Vagina (tissue), 2 donors: Measurements from ENCODE around the gene SYNGR2. TPM values are rescaled to one million over a fixed set of nuclear protein-coding genes. Genes with fewer than 3 reads are reported as not detected.

Source experiments
- DNase-seq, 2 donors: peaks; one replicate each; pipeline ENCODE4 v3.0.0-alpha.2; 2017; ENCODE audit errors: extremely low spot score in 2 of 2
- H3K27ac ChIP-seq: fragments of 200-600 bp; sonication (generic); one replicate; pipeline ENCODE4 v1.5.1; 2019
- H3K27me3 ChIP-seq: fragments of 200-600 bp; sonication (generic); one replicate; pipeline ENCODE4 v1.5.1; 2019
- H3K36me3 ChIP-seq, 2 donors: fragments of 200-600 bp; sonication (generic); one replicate each; pipeline ENCODE4 v1.5.1; 2017 to 2019
- H3K4me1 ChIP-seq: fragments of 200-600 bp; sonication (generic); one replicate; pipeline ENCODE4 v1.5.1; 2019
- H3K4me3 ChIP-seq, 2 donors: fragments of 200-600 bp; sonication (generic); 1 replicate in 1 of 2; 2 replicates in 1 of 2; pipeline ENCODE4 v1.5.1; 2016 to 2019
- H3K9me3 ChIP-seq: fragments of 200-600 bp; sonication (generic); one replicate; pipeline ENCODE4 v1.5.1; 2019
- CTCF ChIP-seq, 3 experiments: fragments of 450-650 bp in 2 of 3; fragments of 200-600 bp in 1 of 3; sonication (generic) in 1 of 3; IDR thresholded peaks; one replicate each; pipeline ENCODE4 v1.5.1; 2017 to 2019; ENCODE audit warnings: antibody characterized with exemption in 3 of 3, mild to moderate bottlenecking in 2 of 3, moderate library complexity in 2 of 3
- POLR2A ChIP-seq, 2 donors: fragments of 450-650 bp; IDR thresholded peaks; one replicate each; pipeline ENCODE4 v1.6.1; 2017; ENCODE audit warnings: antibody characterized with exemption in 2 of 2, mild to moderate bottlenecking in 2 of 2, moderate library complexity in 2 of 2
- POLR2AphosphoS5 ChIP-seq, 2 donors: sonication (generic); formaldehyde crosslinking; IDR thresholded peaks; one replicate each; pipeline ENCODE4 v1.9.0; 2017; ENCODE audit warnings: antibody characterized with exemption in 2 of 2, mild to moderate bottlenecking in 2 of 2, low read depth in 1 of 2; ENCODE audit not compliant: insufficient read depth in 1 of 2
- intact Hi-C: fragments of 100-400 bp; cut with DNase I; formaldehyde crosslinking; loops from one replicate; pipeline ENCODE4 v1.15.1; 2023
- total RNA-seq: library from RNA; depleted of rRNA; stranded (reverse); fragments of >200 nt; gene quantifications from one replicate; pipeline ENCODE4 v1.2.3, GENCODE V29; 2016

SYNGR2 gene
- total RNA-seq, 1 donor from 2014 or later, result 82.3 TPM

- H3K27ac ChIP-seq, result peak within 1 kb of the TSS; percentile 48
- intact Hi-C loops, result no loop called here
- no peak for TF ChIP-seq POLR2A (IDR thresholded peaks at IDR 0.05)
- TF ChIP-seq POLR2AphosphoS5 (IDR thresholded peaks at IDR 0.05; ENCODE audit: insufficient read depth in 1 of 2, low read depth in 1 of 2), result peak in 1 of 2 donors; percentile 44
- H3K27me3 ChIP-seq, result no peaks in the 10 kb centered on the region
- H3K4me3 ChIP-seq, result peak within 1 kb of the TSS; percentile 32 to 37
- DNase-seq, result no peak
- no peaks in the 10 kb centered on the region for H3K36me3 ChIP-seq
- peaks cover 69% of the 10 kb centered on the region for H3K4me1 ChIP-seq
- no peaks in the 10 kb centered on the region for H3K9me3 ChIP-seq
These were observed 37.8 kb upstream of the SYNGR2 start, which contains the start of gene TMC8 for GRCh38 chr17:78130437-78131101. Gene TMC8, plus strand, starts transcription at chr17:78130771. Its CDS starts 818 bp downstream, at chr17:78131589.

- Histone ChIP-seq H3K27ac (peak overlapping the region; percentile 48), H3K4me3 (peak overlapping the region; percentile 32 to 37), H3K9me3 (no peaks in the 10 kb centered on the region), H3K27me3 (no peaks in the 10 kb centered on the region), H3K4me1 (peaks cover 60% of the 10 kb centered on the region), H3K36me3 (no peaks in the 10 kb centered on the region)
- no peak for TF ChIP-seq POLR2A (IDR thresholded peaks at IDR 0.05)
- no peak for TF ChIP-seq CTCF (IDR thresholded peaks at IDR 0.05)
- TF ChIP-seq POLR2AphosphoS5 (IDR thresholded peaks at IDR 0.05; ENCODE audit: insufficient read depth in 1 of 2, low read depth in 1 of 2), result no peak
- intact Hi-C loops, result no loop called here
- no peak for DNase-seq
These were observed 37.0 kb upstream of the SYNGR2 start for GRCh38 chr17:78131172-78132083.

GRCh38 chr17:78132084-78132676 lies 36.2 kb upstream of the SYNGR2 start:
- Histone ChIP-seq H3K27ac (peak overlapping the region; percentile 48), H3K4me3 (peak overlapping the region; percentile 32 to 37), H3K9me3 (no peaks in the 10 kb centered on the region), H3K27me3 (no peaks in the 10 kb centered on the region), H3K36me3 (no peaks in the 10 kb centered on the region), H3K4me1 (peaks cover 53% of the 10 kb centered on the region)
- TF ChIP-seq POLR2A (IDR thresholded peaks at IDR 0.05) (no peak), POLR2AphosphoS5 (IDR thresholded peaks at IDR 0.05; ENCODE audit: insufficient read depth in 1 of 2, low read depth in 1 of 2) (peak in 1 of 2 donors; percentile 63)
- intact Hi-C loops, result no loop called here
- no peak for DNase-seq

GRCh38 chr17:78132767-78133178 lies 35.6 kb upstream of the SYNGR2 start:
- no peak for DNase-seq
- H3K4me3 ChIP-seq, result no peak overlapping the region
- H3K9me3 ChIP-seq, result no peaks in the 10 kb centered on the region
- H3K4me1 ChIP-seq, result peaks cover 47% of the 10 kb centered on the region
- no peaks in the 10 kb centered on the region for H3K27me3 ChIP-seq
- no peaks in the 10 kb centered on the region for H3K36me3 ChIP-seq
- peak overlapping the region; percentile 48 for H3K27ac ChIP-seq
- no peak for TF ChIP-seq CTCF (IDR thresholded peaks at IDR 0.05)
- TF ChIP-seq POLR2AphosphoS5 (IDR thresholded peaks at IDR 0.05; ENCODE audit: insufficient read depth in 1 of 2, low read depth in 1 of 2), result no peak
- TF ChIP-seq POLR2A (IDR thresholded peaks at IDR 0.05), result no peak
- intact Hi-C loops, result no loop called here

GRCh38 chr17:78133179-78133951 lies 35.0 kb upstream of the SYNGR2 start:
- no peak for DNase-seq
- H3K36me3 ChIP-seq, result no peaks in the 10 kb centered on the region
- H3K4me3 ChIP-seq, result no peak overlapping the region
- no peaks in the 10 kb centered on the region for H3K9me3 ChIP-seq
- TF ChIP-seq CTCF (IDR thresholded peaks at IDR 0.05) (no peak), POLR2A (IDR thresholded peaks at IDR 0.05) (no peak), POLR2AphosphoS5 (IDR thresholded peaks at IDR 0.05; ENCODE audit: insufficient read depth in 1 of 2, low read depth in 1 of 2) (no peak)
- no peak overlapping the region for H3K27ac ChIP-seq
- no peaks in the 10 kb centered on the region for H3K27me3 ChIP-seq
- H3K4me1 ChIP-seq, result peaks cover 41% of the 10 kb centered on the region
- intact Hi-C loops, result no loop called here
